Skeletal muscle tissue (tissue), 2 donors: ENCODE data around the gene ZPBP2. TPM values are rescaled to one million over a fixed set of nuclear protein-coding genes. Genes with fewer than 3 reads are reported as not detected.

Experiments used
- small RNA-seq: library from RNA; depleted of rRNA; stranded (forward); fragments of <200 nt; gene quantifications from one replicate; pipeline ENCODE3, GENCODE V24; 2014
- total RNA-seq: library from RNA; depleted of rRNA; stranded (reverse); fragments of >200 nt; gene quantifications from one replicate; pipeline ENCODE4 v1.2.3, GENCODE V29; 2014

The ZPBP2 gene
- total RNA-seq, 1 donor from 2014 or later, result not detected

Small RNAs within 50 kb of the gene (small RNA-seq; reads per million reads assigned to genes)
- gene AC090844.1, result not detected

Other genes starting within 250 kb of the ZPBP2 start
- 3.1 TPM for gene PPP1R1B, start 241.2 kb upstream of the ZPBP2 start, total RNA-seq
- gene STARD3, start 231.1 kb upstream of the ZPBP2 start, total RNA-seq, result 11.5 TPM
- 78.8 TPM for gene TCAP, start 202.9 kb upstream of the ZPBP2 start, total RNA-seq
- 0.52 TPM for gene PNMT, start 199.7 kb upstream of the ZPBP2 start, total RNA-seq
- 7.3 TPM for gene PGAP3, start 180.1 kb upstream of the ZPBP2 start, total RNA-seq
- 69.9 TPM for gene ERBB2, start 168.1 kb upstream of the ZPBP2 start, total RNA-seq
- 6.3 TPM for gene MIEN1, start 137.7 kb upstream of the ZPBP2 start, total RNA-seq
- not detected for gene GRB7, start 130.3 kb upstream of the ZPBP2 start, total RNA-seq
- 0.52 TPM for gene IKZF3, start 3.9 kb upstream of the ZPBP2 start, total RNA-seq
- 8.9 TPM for gene GSDMB, start 50.4 kb downstream of the ZPBP2 start, total RNA-seq
- 37.1 TPM for gene ORMDL3, start 59.4 kb downstream of the ZPBP2 start, total RNA-seq
- gene LRRC3C, start 59.5 kb downstream of the ZPBP2 start, total RNA-seq, result not detected
- gene GSDMA, start 94.8 kb downstream of the ZPBP2 start, total RNA-seq, result not detected
- 56.4 TPM for gene PSMD3, start 112.6 kb downstream of the ZPBP2 start, total RNA-seq
- gene CSF3, start 147.2 kb downstream of the ZPBP2 start, total RNA-seq, result 0.52 TPM
- 25.6 TPM for gene MED24, start 186.2 kb downstream of the ZPBP2 start, total RNA-seq
- gene THRA, start 194.8 kb downstream of the ZPBP2 start, total RNA-seq, result 30.8 TPM
- 1.0 TPM for gene NR1D1, start 232.4 kb downstream of the ZPBP2 start, total RNA-seq